IMR-90 (cell line): ENCODE data around the gene LHPP.

ENCODE experiments used
- MAFK ChIP-seq: IDR thresholded peaks from 2 replicates; pipeline ENCODE4 v1.6.1; 2012; ENCODE audit warnings: low read depth, low read length, improper control_type of control experiment
- SMC3 ChIP-seq: fragments of 150-350 bp; IDR thresholded peaks from 2 replicates; pipeline ENCODE4 v1.6.1; 2016; ENCODE audit warnings: low read depth, mild to moderate bottlenecking, antibody characterized with exemption, low read length, moderate library complexity
- USF2 ChIP-seq: fragments of 150-350 bp; IDR thresholded peaks from 2 replicates; pipeline ENCODE4 v1.6.1; 2017; ENCODE audit warnings: mild to moderate bottlenecking, antibody characterized with exemption, low read length, low read depth
- TF ChIP-seq, protein P1 (sequence below): conservative IDR thresholded peaks from 2 replicates; pipeline ENCODE4 v1.5.1; 2012; ENCODE audit warnings: mild to moderate bottlenecking, low read depth, low read length, improper control_type of control experiment

- TF ChIP-seq MAFK (no peak), SMC3 (no peak), USF2 (no peak)
- TF ChIP-seq, protein P1, sequence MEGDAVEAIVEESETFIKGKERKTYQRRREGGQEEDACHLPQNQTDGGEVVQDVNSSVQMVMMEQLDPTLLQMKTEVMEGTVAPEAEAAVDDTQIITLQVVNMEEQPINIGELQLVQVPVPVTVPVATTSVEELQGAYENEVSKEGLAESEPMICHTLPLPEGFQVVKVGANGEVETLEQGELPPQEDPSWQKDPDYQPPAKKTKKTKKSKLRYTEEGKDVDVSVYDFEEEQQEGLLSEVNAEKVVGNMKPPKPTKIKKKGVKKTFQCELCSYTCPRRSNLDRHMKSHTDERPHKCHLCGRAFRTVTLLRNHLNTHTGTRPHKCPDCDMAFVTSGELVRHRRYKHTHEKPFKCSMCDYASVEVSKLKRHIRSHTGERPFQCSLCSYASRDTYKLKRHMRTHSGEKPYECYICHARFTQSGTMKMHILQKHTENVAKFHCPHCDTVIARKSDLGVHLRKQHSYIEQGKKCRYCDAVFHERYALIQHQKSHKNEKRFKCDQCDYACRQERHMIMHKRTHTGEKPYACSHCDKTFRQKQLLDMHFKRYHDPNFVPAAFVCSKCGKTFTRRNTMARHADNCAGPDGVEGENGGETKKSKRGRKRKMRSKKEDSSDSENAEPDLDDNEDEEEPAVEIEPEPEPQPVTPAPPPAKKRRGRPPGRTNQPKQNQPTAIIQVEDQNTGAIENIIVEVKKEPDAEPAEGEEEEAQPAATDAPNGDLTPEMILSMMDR, result no peak
Observed at GRCh38 chr10:124428207-124428777, 33.3 kb upstream of the LHPP start.
